ENCODE measurements around the gene ELAVL2. TPM values are rescaled to one million over a fixed set of nuclear protein-coding genes. Genes with fewer than 3 reads are reported as not detected.

ELAVL2 gene
- total and polyA plus RNA-seq, 2 donors (not counting 3 experiments of a cell fraction or from before 2014, with no cell fraction given) = 0.06 to 0.20 TPM

GRCh38 chr9:23772385-23772783 lies 53.7 kb downstream of the ELAVL2 start:
- ChIA-PET POLR2A (no interaction called here), CTCF (interaction anchor here (0.7 kb wide), 2 partner anchors 773 to 1303 kb away, joined by 3 to 4 read pairs; partner anchors contain the start of gene IZUMO3)
- Histone ChIP-seq H4K20me1 (replicated peaks; ENCODE audit: control insufficient read depth, extremely low read depth, insufficient read depth, low read length) (no peaks in the 10 kb centered on the region), H3K9me3 (replicated peaks; ENCODE audit: control insufficient read depth, insufficient read depth, low read length) (no peaks in the 10 kb centered on the region), H3K9me1 (replicated peaks; ENCODE audit: control insufficient read depth, extremely low read depth, insufficient read depth, low read length) (no peaks in the 10 kb centered on the region), H3K4me1 (ENCODE audit: control insufficient read depth, extremely low read depth, insufficient read depth, low read length) (no peaks in the 10 kb centered on the region), H3K79me2 (ENCODE audit: control insufficient read depth, insufficient read depth, low read length) (no peaks in the 10 kb centered on the region), H2AFZ (ENCODE audit: low read depth, low read length) (no peak overlapping the region), H3K4me3 (replicated peaks in 1 of 3; ENCODE audit: insufficient read depth in 1 of 3, low read depth in 1 of 3, low read length in 3 of 3) (no peak overlapping the region), H3K27ac (ENCODE audit: insufficient read depth, low read depth, low read length) (no peak overlapping the region), H3K36me3 (ENCODE audit: control insufficient read depth in 2 of 2, extremely low read depth in 1 of 2, insufficient read depth in 2 of 2, low read length in 2 of 2) (no peaks in the 10 kb centered on the region), H3K4me2 (ENCODE audit: insufficient read depth, low read length) (no peak overlapping the region), H3K27me3 (ENCODE audit: control insufficient read depth in 2 of 2, insufficient read depth in 2 of 2, low read length in 2 of 2) (no peaks in the 10 kb centered on the region), H3K9ac (replicated peaks; ENCODE audit: extremely low read depth, insufficient read depth, low read length) (no peak overlapping the region)
- BruUV-seq (replicated peaks) = no TSS peak
- TF ChIP-seq POLR2A (IDR thresholded peaks at IDR 0.05; ENCODE audit: low read depth, low read length) = no peak
- TF ChIP-seq POLR2AphosphoS5 (IDR thresholded peaks at IDR 0.05; ENCODE audit: insufficient read depth, low read depth, low read length) = no peak
- no peak for TF ChIP-seq MYC (IDR thresholded peaks at IDR 0.05; ENCODE audit: low read depth, low read length)
- TF ChIP-seq MAX (IDR thresholded peaks at IDR 0.05; ENCODE audit: insufficient read depth, insufficient read length) = no peak
- TF ChIP-seq GATA2 (IDR thresholded peaks at IDR 0.05; ENCODE audit: insufficient read depth, insufficient read length, low read depth, low read length) = no peak
- no peak for TF ChIP-seq JUN (IDR thresholded peaks at IDR 0.05; ENCODE audit: borderline replicate concordance, insufficient read depth, insufficient read length, low read depth)
- TF ChIP-seq CTCF (IDR thresholded peaks at IDR 0.05; ENCODE audit: extremely low read depth in 1 of 2, insufficient read depth in 1 of 2, low read depth in 1 of 2, low read length in 2 of 2) = no peak
- TF ChIP-seq EZH2 (IDR thresholded peaks at IDR 0.05; ENCODE audit: borderline replicate concordance, low read depth, low read length, severe bottlenecking) = no peak
- no peak for TF ChIP-seq FOS (IDR thresholded peaks at IDR 0.05; ENCODE audit: borderline replicate concordance, insufficient read depth, low read length)
- FAIRE-seq (no peak), DNase-seq (ENCODE audit: low read depth, low spot score) (no peak)
- dilution Hi-C loops (cut with MboI; ENCODE audit: extremely low pct_ligation_motif_present, low sequenced_read_pairs) (no loop called here), intact Hi-C loops (cut with micrococcal nuclease) (no loop called here)

Measured in endothelial cell of umbilical vein (primary cell).